AG04449 (cell line): Measurements from ENCODE around the gene DYNLL2.

Source experiments
- CTCF ChIA-PET: fragments of 350-600 bp; formaldehyde crosslinking; extraction: SDS; loops from one replicate; lab custom pipeline; 2021; ENCODE audit warnings: antibody characterized with exemption; lab: Yijun Ruan, JAX
- POLR2A ChIA-PET: fragments of 400-600, 350-600 bp; formaldehyde crosslinking; extraction: SDS; loops from one replicate; lab custom pipeline; 2020; ENCODE audit warnings: antibody characterized with exemption, inconsistent platforms; lab: Yijun Ruan, JAX
- DNase-seq: peaks from one replicate; pipeline ENCODE4 v3.0.0-alpha.2; 2010; ENCODE audit warnings: low read depth, low spot score
- H3K4me3 ChIP-seq: 2 replicates; pipeline ENCODE4 v1.5.1; 2011; ENCODE audit warnings: low read depth, mild to moderate bottlenecking, control low read depth, low read length
- CTCF ChIP-seq: IDR thresholded peaks from one replicate; pipeline ENCODE4 v1.5.1; 2011; ENCODE audit warnings: mild to moderate bottlenecking, moderate library complexity, low read length, control low read depth, inconsistent platforms; ENCODE audit not compliant: insufficient read depth; ENCODE audit errors: missing control alignments

DYNLL2 gene

GRCh38 chr17:58082341-58082869, 814 bp upstream of the DYNLL2 start:
- TF ChIP-seq CTCF: no peak
- POLR2A ChIA-PET: interaction anchor here (2.5 kb wide), 1 partner anchor 75 kb away, joined by 23 read pairs; the partner anchor contains the start of gene SRSF1
- H3K4me3 ChIP-seq: peak overlapping the region; percentile 38; the same call in 1 of the 2 replicates
- CTCF ChIA-PET: interaction anchor here (0.9 kb wide), 1 partner anchor 249 kb away, joined by 3 read pairs; no protein-coding TSS in a partner anchor
- no peak for DNase-seq

GRCh38 chr17:58083491-58084316, 485 bp downstream of the DYNLL2 start:
- POLR2A ChIA-PET: interaction anchor here (0.6 to 2.5 kb wide), 6 partner anchors 21 to 585 kb away, joined by 3 to 23 read pairs (median 4); partner anchors contain the start of genes MRPS23 and SRSF1
- peak overlapping the region; percentile 88 for H3K4me3 ChIP-seq
- TF ChIP-seq CTCF: no peak
- CTCF ChIA-PET: no interaction called here
- DNase-seq: no peak

DNA sequence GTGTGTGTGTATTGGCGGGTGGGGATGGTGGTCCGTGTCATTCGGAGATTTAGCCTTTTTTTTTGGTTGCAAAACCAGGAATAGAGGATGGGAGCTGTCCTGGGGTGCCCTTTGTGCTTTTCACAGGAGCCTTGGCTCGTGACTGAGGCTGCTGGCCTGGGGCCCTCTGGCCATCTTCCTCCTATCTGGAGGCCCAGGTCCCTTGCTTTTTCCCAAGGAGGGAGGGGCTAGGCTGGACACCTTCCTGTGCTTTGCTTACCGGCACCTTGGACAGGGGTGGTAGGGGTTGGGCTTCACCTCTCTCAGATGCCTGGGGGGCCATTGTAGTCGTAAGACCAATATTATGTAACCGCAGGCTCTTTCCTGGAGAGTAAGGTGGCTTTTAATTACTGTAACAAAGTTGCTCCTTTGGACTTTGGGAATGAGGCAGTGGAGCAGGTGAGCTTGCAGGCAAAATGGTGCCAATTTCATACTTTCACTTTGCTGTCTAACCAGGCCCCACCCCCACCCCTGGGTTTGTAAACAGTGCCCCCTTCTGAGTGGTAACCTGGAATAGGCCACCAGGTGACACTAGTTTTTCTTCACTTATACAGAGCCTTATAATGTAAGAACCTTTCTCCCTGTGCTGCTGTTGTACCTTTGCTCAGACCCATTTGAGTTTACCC, 1.2 kb downstream of the DYNLL2 start:
- H3K4me3 ChIP-seq: peak overlapping the region; percentile 88
- CTCF ChIA-PET: no interaction called here
- POLR2A ChIA-PET: interaction anchor here (0.6 to 2.5 kb wide), 6 partner anchors 22 to 586 kb away, joined by 3 to 23 read pairs (median 4); partner anchors contain the start of genes MRPS23 and SRSF1
- DNase-seq: no peak
- TF ChIP-seq CTCF: peak; percentile 2

DNA sequence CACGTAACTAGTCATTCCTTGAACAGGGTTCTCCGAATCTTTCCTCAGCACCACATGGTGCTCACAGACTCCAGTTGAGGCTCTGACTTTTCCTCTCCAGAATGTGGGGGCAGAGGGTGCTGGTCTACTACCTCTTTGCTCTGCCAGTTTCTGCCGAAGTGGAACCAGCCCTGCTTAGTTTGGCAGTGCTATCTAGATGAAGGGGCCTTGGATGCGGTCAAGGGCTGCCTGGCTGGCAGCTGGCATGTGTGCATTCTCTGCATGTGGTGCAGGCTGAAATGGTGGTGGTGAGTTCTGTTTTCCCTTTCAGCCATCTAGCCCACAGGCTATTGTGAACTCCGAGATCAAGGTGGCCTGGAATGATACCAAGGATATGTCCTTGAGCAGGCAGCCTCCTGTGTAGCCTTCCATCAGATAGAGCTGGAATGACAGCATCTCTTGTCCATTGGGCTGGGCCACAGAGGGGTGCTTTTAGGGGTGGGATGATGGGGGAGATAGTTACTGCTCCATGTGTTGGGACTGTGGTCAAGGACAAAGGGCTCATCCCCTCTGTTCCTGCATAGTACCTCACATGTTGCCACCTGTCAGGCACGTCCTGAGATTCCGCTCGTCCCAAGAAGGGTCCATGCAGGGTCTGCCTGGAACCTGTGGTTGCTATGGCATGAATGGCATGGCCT, 2.0 kb downstream of the DYNLL2 start:
- POLR2A ChIA-PET: interaction anchor here (2.4 to 2.5 kb wide), 2 partner anchors 78 to 235 kb away, joined by 6 to 23 read pairs; partner anchors contain the start of genes MRPS23 and SRSF1
- H3K4me3 ChIP-seq: peak overlapping the region; percentile 88

GRCh38 chr17:58086953-58087352, 3.7 kb downstream of the DYNLL2 start:
- no peak overlapping the region; the same call in 1 of the 2 replicates for H3K4me3 ChIP-seq
- ChIA-PET CTCF (interaction anchor here (0.8 to 2.7 kb wide), 4 partner anchors 9 to 87 kb away, joined by 3 to 12 read pairs (median 6); no protein-coding TSS in a partner anchor), POLR2A (no interaction called here)
- no peak for DNase-seq
- no peak for TF ChIP-seq CTCF

More for the DNA sequence above, 2.0 kb downstream of the DYNLL2 start:
- no peak for DNase-seq
- TF ChIP-seq CTCF: no peak
- CTCF ChIA-PET: no interaction called here
